Activated CD8-positive, alpha-beta T cell treated with anti-CD3 and anti-CD28 coated beads for 36 hours (primary cell): Measurements from ENCODE around the gene KRABD2.
A peak's percentile ranks its signal among the peaks of the same experiment; 100 is the strongest.

Experiments
- ATAC-seq: fragments of 200-7000 bp; cut with Tn5 transposase; one replicate; pipeline ENCODE4 v1.10.0; 2021; ENCODE audit warnings: mild to moderate bottlenecking, moderate library complexity
- CTCF ChIA-PET: fragments of 350-600 bp; sonication (Branson Sonifier 250); formaldehyde crosslinking; loops from one replicate; lab custom pipeline; 2021; ENCODE audit warnings: antibody characterized with exemption; lab: Charles Lee
- POLR2A ChIA-PET: fragments of 350-600 bp; sonication (Branson Sonifier 250); formaldehyde crosslinking; loops from one replicate; lab custom pipeline; 2021; ENCODE audit warnings: antibody characterized with exemption; lab: Charles Lee
- DNase-seq: peaks from one replicate; pipeline ENCODE4 v3.0.0-alpha.2; 2020
- H3K27ac Mint-ChIP-seq: one replicate; pipeline ENCODE4 v1.8.0; 2021; ENCODE audit warnings: mild to moderate bottlenecking, mixed read lengths
- H3K27me3 Mint-ChIP-seq: one replicate; pipeline ENCODE4 v1.8.0; 2021; ENCODE audit warnings: mixed read lengths
- H3K36me3 Mint-ChIP-seq: one replicate; pipeline ENCODE4 v1.8.0; 2021; ENCODE audit warnings: low read depth, mixed read lengths
- H3K4me1 Mint-ChIP-seq: one replicate; pipeline ENCODE4 v1.8.0; 2021; ENCODE audit warnings: low read depth, mixed read lengths
- H3K4me3 Mint-ChIP-seq: one replicate; pipeline ENCODE4 v1.8.0; 2021; ENCODE audit warnings: mild to moderate bottlenecking, moderate library complexity, mixed read lengths
- H3K9me3 Mint-ChIP-seq: one replicate; pipeline ENCODE4 v1.8.0; 2021; ENCODE audit warnings: mixed read lengths
- intact Hi-C: fragments of 100-400 bp; cut with micrococcal nuclease; formaldehyde crosslinking; loops from one replicate; pipeline ENCODE4 v1.10.0; 2022
- TF ChIP-seq, protein P1 (sequence below): fragments of 200-600 bp; IDR thresholded peaks from one replicate; pipeline ENCODE4 v1.8.0; 2022; ENCODE audit warnings: antibody characterized with exemption, mild to moderate bottlenecking

KRABD2 gene

DNA sequence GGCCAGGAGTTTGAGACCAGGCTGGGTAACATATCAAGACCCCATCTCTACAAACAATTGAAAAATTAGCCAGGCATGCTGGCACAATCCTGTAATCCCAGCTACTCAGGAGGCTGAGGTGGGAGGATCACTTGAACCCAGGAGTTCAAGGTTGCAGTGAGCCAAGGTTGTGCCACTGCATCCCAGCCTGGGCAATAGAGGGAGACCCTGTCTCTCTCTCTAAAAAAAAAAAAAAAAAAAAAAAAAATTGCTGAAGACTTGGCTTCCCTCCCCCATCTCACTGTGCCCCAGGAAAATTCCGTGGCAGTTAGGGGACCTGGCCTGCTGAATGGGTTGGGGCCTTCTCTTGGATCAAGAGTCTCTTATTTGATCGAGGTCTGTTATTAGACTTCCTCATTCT, 37.0 kb downstream of the KRABD2 start, which contains the start of gene ODF4:
TSS of gene ODF4 (plus strand) at position 301 of the 400 bp plus-strand sequence. CDS start 212 bp downstream, outside the sequence.
- TF ChIP-seq, protein P1, sequence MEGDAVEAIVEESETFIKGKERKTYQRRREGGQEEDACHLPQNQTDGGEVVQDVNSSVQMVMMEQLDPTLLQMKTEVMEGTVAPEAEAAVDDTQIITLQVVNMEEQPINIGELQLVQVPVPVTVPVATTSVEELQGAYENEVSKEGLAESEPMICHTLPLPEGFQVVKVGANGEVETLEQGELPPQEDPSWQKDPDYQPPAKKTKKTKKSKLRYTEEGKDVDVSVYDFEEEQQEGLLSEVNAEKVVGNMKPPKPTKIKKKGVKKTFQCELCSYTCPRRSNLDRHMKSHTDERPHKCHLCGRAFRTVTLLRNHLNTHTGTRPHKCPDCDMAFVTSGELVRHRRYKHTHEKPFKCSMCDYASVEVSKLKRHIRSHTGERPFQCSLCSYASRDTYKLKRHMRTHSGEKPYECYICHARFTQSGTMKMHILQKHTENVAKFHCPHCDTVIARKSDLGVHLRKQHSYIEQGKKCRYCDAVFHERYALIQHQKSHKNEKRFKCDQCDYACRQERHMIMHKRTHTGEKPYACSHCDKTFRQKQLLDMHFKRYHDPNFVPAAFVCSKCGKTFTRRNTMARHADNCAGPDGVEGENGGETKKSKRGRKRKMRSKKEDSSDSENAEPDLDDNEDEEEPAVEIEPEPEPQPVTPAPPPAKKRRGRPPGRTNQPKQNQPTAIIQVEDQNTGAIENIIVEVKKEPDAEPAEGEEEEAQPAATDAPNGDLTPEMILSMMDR, result no peak
- Mint-ChIP-seq H3K27me3 (peaks cover 2% of the 10 kb centered on the region), H3K27ac (peak within 1 kb of the TSS; percentile 11), H3K9me3 (no peaks in the 10 kb centered on the region), H3K4me3 (no peak within 1 kb of the TSS), H3K36me3 (no peaks in the 10 kb centered on the region), H3K4me1 (peaks cover 4% of the 10 kb centered on the region)
- intact Hi-C loops, result no loop called here
- ChIA-PET CTCF (interaction anchor here (1.3 to 1.5 kb wide), 2 partner anchors 246 to 446 kb away, joined by 4 to 7 read pairs; no protein-coding TSS in a partner anchor), POLR2A (interaction anchor here (1.1 to 1.4 kb wide), 2 partner anchors 36 to 166 kb away, joined by 3 to 5 read pairs; partner anchors contain the start of gene KRABD2)
- ATAC-seq, result no peak
- DNase-seq, result no peak

DNA sequence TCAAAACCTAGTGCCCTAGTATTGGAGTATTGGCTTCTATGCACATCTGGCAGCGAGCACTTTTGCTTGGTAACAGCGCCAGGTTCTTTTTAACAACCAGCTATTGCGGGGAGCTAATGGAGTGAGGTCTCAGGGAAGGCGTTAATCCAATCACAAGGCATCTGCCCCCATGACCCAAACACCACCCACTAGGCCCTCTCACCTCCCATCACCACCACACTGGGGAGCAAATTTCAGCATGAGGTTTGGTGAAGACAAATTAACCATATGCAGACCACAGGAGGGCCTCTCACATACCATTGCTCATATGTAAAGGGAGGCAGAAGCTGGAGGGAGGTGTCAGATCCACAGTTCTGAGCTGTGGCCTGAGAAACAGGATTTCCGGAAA, 37.8 kb downstream of the KRABD2 start:
- Mint-ChIP-seq H3K27ac (peak overlapping the region; percentile 11), H3K4me3 (no peak overlapping the region), H3K36me3 (no peaks in the 10 kb centered on the region), H3K9me3 (no peaks in the 10 kb centered on the region), H3K27me3 (peaks cover 2% of the 10 kb centered on the region), H3K4me1 (peaks cover 4% of the 10 kb centered on the region)
- intact Hi-C loops, result no loop called here
- POLR2A ChIA-PET, result interaction anchor here (0.6 to 1.5 kb wide), 5 partner anchors 12 to 165 kb away, joined by 3 to 5 read pairs (median 3); partner anchors contain the start of gene KRABD2
- CTCF ChIA-PET, result interaction anchor here (0.7 to 1.5 kb wide), 5 partner anchors 22 to 446 kb away, joined by 3 to 7 read pairs (median 4); no protein-coding TSS in a partner anchor
- DNase-seq (no peak), ATAC-seq (peak; percentile 34)
- TF ChIP-seq, protein P1, result no peak

DNA sequence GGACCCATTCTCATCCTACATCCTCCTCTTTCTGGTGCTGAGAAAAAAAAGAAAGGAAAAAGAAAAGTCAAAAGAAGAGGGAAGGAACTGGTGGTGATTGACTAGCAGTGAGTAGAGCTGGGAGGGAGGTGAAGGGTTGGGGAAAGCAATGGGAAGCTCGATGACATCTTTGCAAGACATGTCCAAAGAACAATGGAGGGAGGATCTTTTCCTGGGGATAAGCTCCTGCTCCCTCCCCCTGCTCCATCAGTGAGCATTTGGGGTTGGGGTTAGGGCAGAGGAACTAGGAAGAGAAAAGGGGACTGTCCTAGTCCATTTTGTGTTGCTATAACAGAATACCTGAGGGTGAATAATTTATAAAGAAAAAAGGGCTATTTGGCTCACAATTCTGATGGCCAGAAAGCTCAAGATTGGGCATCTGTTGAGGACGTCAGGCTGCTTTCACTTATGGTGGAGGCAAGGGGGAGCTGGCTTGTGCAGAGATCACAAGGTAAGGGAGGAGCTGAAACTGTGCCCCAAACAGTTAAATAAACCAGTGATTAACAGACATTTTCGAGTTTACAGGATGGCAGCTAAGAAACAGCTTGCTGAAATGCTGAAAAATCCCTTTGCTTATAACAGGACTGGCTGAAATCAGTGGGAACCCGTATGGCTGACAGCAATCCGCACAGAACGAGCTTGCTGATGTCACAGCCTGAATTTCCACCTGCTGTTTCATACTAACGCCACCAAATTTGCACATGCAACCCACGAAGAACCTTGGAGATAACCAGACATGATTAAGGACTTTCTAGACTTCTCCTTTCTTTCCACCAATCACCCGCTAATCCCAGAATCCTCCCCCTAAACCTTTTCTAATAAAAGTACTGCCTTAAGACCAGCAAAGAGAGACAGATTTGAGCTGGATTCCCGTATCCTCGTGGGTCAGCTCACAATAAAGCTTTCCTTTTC, 38.4 kb downstream of the KRABD2 start:
- CTCF ChIA-PET, result interaction anchor here (0.7 to 1.5 kb wide), 8 partner anchors 11 to 447 kb away, joined by 3 to 7 read pairs (median 4); no protein-coding TSS in a partner anchor
- POLR2A ChIA-PET, result interaction anchor here (0.6 to 1.5 kb wide), 4 partner anchors 11 to 72 kb away, joined by 3 to 5 read pairs (median 4); partner anchors contain the start of gene KRABD2
- Mint-ChIP-seq H3K9me3 (no peaks in the 10 kb centered on the region), H3K4me3 (no peak overlapping the region), H3K4me1 (peaks cover 4% of the 10 kb centered on the region), H3K27me3 (peaks cover 2% of the 10 kb centered on the region), H3K36me3 (no peaks in the 10 kb centered on the region), H3K27ac (no peak overlapping the region)
- DNase-seq (no peak), ATAC-seq (peak; percentile 45)
- intact Hi-C loops, result no loop called here
- TF ChIP-seq, protein P1, result no peak

DNA sequence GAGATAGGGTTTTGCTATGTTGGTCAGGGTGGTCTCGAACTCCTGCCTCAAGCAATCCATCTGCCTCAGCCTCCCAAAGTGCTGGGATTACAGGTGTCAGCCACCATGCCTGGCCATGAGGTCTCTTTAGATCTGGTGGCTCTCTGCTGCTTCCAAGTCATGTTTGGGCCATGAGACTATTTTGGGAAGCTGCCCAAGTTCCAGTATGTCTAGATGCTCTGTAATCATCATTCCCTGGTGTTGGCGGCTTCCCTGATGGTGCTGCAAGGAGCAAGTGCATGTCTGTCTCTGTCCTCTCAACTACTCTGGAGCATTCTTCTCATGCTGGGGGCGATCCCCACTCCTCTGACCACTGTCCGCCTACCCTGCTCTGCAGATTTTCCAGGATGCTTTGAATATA, 43.2 kb downstream of the KRABD2 start:
- H3K27ac Mint-ChIP-seq, result no peak overlapping the region
- intact Hi-C loops, result no loop called here
- no peaks in the 10 kb centered on the region for H3K9me3 Mint-ChIP-seq
- H3K4me3 Mint-ChIP-seq, result no peak overlapping the region
- TF ChIP-seq, protein P1, result no peak
- H3K27me3 Mint-ChIP-seq, result peaks cover 4% of the 10 kb centered on the region
- no peak for DNase-seq
- ChIA-PET CTCF (no interaction called here), POLR2A (no interaction called here)
- ATAC-seq, result no peak
- no peaks in the 10 kb centered on the region for H3K36me3 Mint-ChIP-seq
- H3K4me1 Mint-ChIP-seq, result peaks cover 4% of the 10 kb centered on the region
